Measurements from ENCODE around the gene FHAD1. TPM values are rescaled to one million over a fixed set of nuclear protein-coding genes. Genes with fewer than 3 reads are reported as not detected.

The FHAD1 gene
- total and polyA plus RNA-seq, 9 of the 15 experiments (the other 6 are each of a cell fraction or from before 2014, with no cell fraction given): 0.32 to 2.1 (median 1.5) TPM; not detected in 1

GRCh38 chr1:15380601-15381508 lies 133.8 kb downstream of the FHAD1 start (continued):
- TF ChIP-seq ATF7 (IDR thresholded peaks at IDR 0.05): no peak
- no peak for TF ChIP-seq HLTF (IDR thresholded peaks at IDR 0.05)
- no peak for TF ChIP-seq ZNF224 (CRISPR knock-in tag; IDR thresholded peaks at IDR 0.05)
- no peak for TF ChIP-seq CBX1 (IDR thresholded peaks at IDR 0.05; ENCODE audit: low read depth)
- no peak for TF ChIP-seq CHCHD3 (CRISPR knock-in tag; IDR thresholded peaks at IDR 0.05)
- no peak for TF ChIP-seq RNF2 (IDR thresholded peaks at IDR 0.05)
- TF ChIP-seq HDAC6 (IDR thresholded peaks at IDR 0.05; ENCODE audit: low read depth, low read length): no peak
- TF ChIP-seq THRAP3 (IDR thresholded peaks at IDR 0.05; ENCODE audit: borderline replicate concordance): no peak
- TF ChIP-seq, protein P1, sequence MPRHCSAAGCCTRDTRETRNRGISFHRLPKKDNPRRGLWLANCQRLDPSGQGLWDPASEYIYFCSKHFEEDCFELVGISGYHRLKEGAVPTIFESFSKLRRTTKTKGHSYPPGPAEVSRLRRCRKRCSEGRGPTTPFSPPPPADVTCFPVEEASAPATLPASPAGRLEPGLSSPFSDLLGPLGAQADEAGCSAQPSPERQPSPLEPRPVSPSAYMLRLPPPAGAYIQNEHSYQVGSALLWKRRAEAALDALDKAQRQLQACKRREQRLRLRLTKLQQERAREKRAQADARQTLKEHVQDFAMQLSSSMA (CRISPR knock-in tag; IDR thresholded peaks at IDR 0.05): no peak
- TF ChIP-seq NFIX (CRISPR knock-in tag; IDR thresholded peaks at IDR 0.05; ENCODE audit: low read depth): no peak
- no peak for TF ChIP-seq SMARCE1 (IDR thresholded peaks at IDR 0.05)
- no peak for TF ChIP-seq HDAC1 (IDR thresholded peaks at IDR 0.05)
- TF ChIP-seq, protein P2, sequence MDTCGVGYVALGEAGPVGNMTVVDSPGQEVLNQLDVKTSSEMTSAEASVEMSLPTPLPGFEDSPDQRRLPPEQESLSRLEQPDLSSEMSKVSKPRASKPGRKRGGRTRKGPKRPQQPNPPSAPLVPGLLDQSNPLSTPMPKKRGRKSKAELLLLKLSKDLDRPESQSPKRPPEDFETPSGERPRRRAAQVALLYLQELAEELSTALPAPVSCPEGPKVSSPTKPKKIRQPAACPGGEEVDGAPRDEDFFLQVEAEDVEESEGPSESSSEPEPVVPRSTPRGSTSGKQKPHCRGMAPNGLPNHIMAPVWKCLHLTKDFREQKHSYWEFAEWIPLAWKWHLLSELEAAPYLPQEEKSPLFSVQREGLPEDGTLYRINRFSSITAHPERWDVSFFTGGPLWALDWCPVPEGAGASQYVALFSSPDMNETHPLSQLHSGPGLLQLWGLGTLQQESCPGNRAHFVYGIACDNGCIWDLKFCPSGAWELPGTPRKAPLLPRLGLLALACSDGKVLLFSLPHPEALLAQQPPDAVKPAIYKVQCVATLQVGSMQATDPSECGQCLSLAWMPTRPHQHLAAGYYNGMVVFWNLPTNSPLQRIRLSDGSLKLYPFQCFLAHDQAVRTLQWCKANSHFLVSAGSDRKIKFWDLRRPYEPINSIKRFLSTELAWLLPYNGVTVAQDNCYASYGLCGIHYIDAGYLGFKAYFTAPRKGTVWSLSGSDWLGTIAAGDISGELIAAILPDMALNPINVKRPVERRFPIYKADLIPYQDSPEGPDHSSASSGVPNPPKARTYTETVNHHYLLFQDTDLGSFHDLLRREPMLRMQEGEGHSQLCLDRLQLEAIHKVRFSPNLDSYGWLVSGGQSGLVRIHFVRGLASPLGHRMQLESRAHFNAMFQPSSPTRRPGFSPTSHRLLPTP (IDR thresholded peaks at IDR 0.05; ENCODE audit: borderline replicate concordance, extremely low read depth, insufficient read length): no peak
- no peak for TF ChIP-seq RBM17 (IDR thresholded peaks at IDR 0.05; ENCODE audit: borderline replicate concordance, low read depth, low read length)
- no peak for TF ChIP-seq ZNF282 (CRISPR knock-in tag; IDR thresholded peaks at IDR 0.05)
- no peak for TF ChIP-seq CSDE1 (IDR thresholded peaks at IDR 0.05)
- no peak for TF ChIP-seq KDM1A (IDR thresholded peaks at IDR 0.05)
- TF ChIP-seq PTBP1 (IDR thresholded peaks at IDR 0.05; ENCODE audit: low read depth, low read length): no peak
- peak; percentile 93 for TF ChIP-seq L3MBTL2 (IDR thresholded peaks at IDR 0.05)
- no peak for TF ChIP-seq TAF9B (IDR thresholded peaks at IDR 0.05; ENCODE audit: partially characterized antibody)
- TF ChIP-seq MECOM (CRISPR knock-in tag; IDR thresholded peaks at IDR 0.05): no peak
- no peak for TF ChIP-seq POLR3G (IDR thresholded peaks at IDR 0.05; ENCODE audit: extremely low read depth, insufficient read length, insufficient replicate concordance)
- TF ChIP-seq ZNF280A (IDR thresholded peaks at IDR 0.05; ENCODE audit: low read depth, partially characterized antibody): no peak
- TF ChIP-seq MLX (CRISPR knock-in tag; conservative IDR thresholded peaks at IDR 0.05): no peak

All from K562 (cell line).